Measurements from ENCODE around the gene SETD2.

Gene SETD2

DNA sequence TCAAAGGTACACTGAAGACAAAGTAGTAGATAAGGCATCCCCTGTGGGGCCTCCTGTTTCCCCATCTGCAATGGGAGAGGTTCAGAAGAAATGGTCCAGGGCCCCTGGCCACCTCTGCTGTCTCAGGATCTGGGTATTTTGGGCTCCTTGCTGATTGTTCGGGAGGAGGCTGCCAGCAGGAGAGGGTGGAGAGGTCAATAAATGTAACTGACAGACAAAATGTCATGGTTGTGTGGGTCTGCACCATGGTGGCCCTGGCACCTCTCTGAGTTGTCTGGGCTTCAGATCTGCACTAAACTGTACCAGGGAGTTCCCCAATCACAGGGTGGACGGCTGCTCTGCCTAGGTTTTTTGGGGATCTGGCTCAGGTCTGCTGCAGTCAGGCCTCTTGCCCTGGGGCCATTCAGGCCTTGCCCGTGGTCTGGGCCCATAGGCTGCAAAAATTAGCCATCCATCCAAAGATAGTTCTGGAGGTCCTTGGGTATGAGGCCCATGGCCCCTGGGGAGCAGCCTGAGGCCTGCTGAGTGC, 177.1 kb downstream of the SETD2 start:
- Histone ChIP-seq H3K36me3 (ENCODE audit: control insufficient read depth, insufficient read depth, low read length) (peaks cover 17% of the 10 kb centered on the region), H3K27me3 (replicated peaks; ENCODE audit: control insufficient read depth, insufficient read depth, low read length) (no peaks in the 10 kb centered on the region), H3K4me3 (replicated peaks; ENCODE audit: low read depth, low read length) (peak overlapping the region; percentile 59; the same call in 1 of the 2 replicates)
- no peak for DNase-seq (ENCODE audit: extremely low read depth, insufficient read length)
- TF ChIP-seq, protein P1, sequence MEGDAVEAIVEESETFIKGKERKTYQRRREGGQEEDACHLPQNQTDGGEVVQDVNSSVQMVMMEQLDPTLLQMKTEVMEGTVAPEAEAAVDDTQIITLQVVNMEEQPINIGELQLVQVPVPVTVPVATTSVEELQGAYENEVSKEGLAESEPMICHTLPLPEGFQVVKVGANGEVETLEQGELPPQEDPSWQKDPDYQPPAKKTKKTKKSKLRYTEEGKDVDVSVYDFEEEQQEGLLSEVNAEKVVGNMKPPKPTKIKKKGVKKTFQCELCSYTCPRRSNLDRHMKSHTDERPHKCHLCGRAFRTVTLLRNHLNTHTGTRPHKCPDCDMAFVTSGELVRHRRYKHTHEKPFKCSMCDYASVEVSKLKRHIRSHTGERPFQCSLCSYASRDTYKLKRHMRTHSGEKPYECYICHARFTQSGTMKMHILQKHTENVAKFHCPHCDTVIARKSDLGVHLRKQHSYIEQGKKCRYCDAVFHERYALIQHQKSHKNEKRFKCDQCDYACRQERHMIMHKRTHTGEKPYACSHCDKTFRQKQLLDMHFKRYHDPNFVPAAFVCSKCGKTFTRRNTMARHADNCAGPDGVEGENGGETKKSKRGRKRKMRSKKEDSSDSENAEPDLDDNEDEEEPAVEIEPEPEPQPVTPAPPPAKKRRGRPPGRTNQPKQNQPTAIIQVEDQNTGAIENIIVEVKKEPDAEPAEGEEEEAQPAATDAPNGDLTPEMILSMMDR (IDR thresholded peaks at IDR 0.05; ENCODE audit: insufficient read depth, low read length, poor library complexity, severe bottlenecking) = no peak

DNA sequence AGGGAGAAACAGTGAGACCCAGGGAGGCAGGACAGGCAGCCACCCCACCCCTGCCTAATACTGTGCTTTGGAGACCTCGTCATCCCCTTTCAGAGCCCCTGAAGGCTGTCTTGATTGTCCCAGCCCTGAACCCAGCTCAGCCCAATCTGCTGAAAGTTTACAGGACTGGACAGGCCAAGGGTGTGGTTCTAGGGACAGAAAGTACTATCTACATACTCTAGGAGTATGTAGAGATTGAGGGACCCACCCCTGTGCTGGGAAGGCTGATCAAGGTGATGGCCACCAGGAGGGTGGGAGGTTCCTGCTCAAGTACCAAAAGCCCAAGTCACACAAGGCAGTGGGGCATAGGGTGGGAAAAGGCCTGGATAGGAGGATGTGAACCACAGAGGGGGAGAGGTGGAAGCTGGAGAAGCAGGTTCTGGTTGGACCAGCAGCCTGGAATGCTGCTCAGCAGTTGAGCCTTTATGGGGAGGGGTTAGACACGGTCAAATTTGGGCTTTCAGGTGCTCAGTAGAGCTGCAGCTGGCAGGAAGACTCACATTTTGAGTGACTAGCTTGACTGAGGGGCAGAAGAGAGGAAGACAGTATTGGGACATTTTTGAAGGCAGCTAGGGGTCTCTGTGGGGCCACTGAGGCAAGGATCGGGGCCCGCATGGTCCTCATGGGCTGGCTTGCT, 177.7 kb downstream of the SETD2 start:
- Histone ChIP-seq H3K27me3 (replicated peaks; ENCODE audit: control insufficient read depth, insufficient read depth, low read length) (no peaks in the 10 kb centered on the region), H3K36me3 (ENCODE audit: control insufficient read depth, insufficient read depth, low read length) (peaks cover 11% of the 10 kb centered on the region), H3K4me3 (replicated peaks; ENCODE audit: low read depth, low read length) (no peak overlapping the region)
- DNase-seq (ENCODE audit: extremely low read depth, insufficient read length) = no peak
- TF ChIP-seq, protein P1 (IDR thresholded peaks at IDR 0.05; ENCODE audit: insufficient read depth, low read length, poor library complexity, severe bottlenecking) = no peak

DNA sequence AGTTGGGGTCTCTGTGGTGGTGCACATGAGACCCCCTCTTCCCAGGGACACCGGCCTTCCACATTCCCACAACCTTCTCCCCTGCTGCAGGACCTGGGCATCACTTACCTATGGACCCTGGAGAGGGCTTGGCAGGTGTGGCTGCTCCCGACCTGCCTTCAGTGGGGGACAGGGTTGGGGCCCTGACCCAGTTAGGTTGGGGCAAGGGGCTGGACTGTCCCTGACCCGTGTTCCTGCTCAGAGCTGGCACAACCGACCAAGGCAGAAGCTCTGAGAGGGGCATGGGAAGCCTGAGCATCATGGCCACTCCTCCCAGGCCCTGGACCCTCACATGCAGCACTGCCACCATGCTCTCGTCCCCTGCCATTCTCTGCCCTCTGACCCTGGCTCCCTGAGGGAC, 178.3 kb downstream of the SETD2 start:
- TF ChIP-seq, protein P1 (IDR thresholded peaks at IDR 0.05; ENCODE audit: insufficient read depth, low read length, poor library complexity, severe bottlenecking) = no peak
- DNase-seq (ENCODE audit: extremely low read depth, insufficient read length) = no peak
- H3K4me3 ChIP-seq (replicated peaks; ENCODE audit: low read depth, low read length) = no peak overlapping the region
- no peaks in the 10 kb centered on the region for H3K27me3 ChIP-seq (replicated peaks; ENCODE audit: control insufficient read depth, insufficient read depth, low read length)
- H3K36me3 ChIP-seq (ENCODE audit: control insufficient read depth, insufficient read depth, low read length) = peaks cover 8% of the 10 kb centered on the region

DNA sequence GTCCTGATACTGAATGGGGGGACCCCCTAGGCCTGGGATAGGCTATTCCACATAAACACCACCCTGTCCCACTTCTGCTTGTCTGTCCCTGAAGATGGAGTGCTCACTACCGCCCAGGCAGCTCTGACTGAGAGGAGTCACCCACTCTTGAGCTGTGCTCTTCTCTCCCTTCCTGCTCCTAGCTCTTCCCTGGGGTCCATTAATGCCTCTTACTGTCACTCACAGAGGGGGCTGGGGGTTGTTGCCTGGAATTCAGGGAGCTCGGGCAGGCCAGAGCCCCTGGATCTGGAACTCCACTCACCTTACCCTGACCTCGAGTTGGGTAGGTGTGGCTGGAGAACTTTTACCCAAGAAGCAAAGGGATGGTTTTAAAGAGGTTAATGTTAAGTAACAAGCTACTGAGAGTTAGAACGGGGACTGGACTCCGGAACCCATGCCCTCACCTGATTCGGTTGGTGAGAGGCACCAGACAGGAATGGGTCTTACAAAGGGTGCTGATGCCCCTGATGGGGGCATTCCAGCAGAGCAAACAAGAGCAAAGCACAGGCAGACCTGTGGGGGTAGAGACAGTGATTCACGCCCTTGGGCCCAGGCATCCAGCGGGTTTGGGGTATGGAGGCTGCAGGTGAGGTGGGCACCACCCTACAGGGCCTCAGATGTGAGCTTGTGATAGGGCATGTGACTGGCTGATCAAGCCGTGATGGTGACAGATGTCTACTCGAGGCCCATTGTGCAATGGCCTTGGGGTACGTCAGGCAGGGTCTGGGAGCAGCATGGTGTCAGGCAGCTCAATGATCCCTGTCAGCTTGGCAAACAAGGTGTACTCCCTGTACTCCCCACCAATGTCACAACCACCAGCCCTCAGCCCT, 179.1 kb downstream of the SETD2 start:
- TF ChIP-seq, protein P1 (IDR thresholded peaks at IDR 0.05; ENCODE audit: insufficient read depth, low read length, poor library complexity, severe bottlenecking) = no peak
- Histone ChIP-seq H3K27me3 (replicated peaks; ENCODE audit: control insufficient read depth, insufficient read depth, low read length) (no peaks in the 10 kb centered on the region), H3K4me3 (replicated peaks; ENCODE audit: low read depth, low read length) (no peak overlapping the region), H3K36me3 (ENCODE audit: control insufficient read depth, insufficient read depth, low read length) (peaks cover 8% of the 10 kb centered on the region)
- DNase-seq (ENCODE audit: extremely low read depth, insufficient read length) = no peak

DNA sequence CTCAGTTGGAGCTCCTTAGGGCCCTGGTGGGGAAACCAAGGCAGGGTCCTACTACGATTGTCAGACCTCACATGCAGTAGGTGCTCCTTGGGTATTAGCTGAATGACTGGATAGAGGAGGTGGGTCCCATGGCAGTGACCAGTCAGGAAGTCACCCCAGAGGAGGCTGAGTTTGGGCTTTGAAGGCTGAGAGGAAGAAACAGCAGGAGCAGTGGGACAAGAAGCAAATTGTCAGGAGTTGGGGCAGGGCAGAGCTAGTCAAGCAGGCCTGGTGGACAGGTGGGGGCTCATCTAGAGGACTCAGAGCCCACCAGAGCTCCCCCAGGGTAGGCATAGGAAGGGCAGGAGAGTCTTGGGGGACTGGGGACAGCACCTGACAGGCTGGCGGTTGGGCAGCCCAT, 181.4 kb downstream of the SETD2 start:
- no peaks in the 10 kb centered on the region for H3K27me3 ChIP-seq (replicated peaks; ENCODE audit: control insufficient read depth, insufficient read depth, low read length)
- DNase-seq (ENCODE audit: extremely low read depth, insufficient read length) = no peak
- peaks cover 5% of the 10 kb centered on the region for H3K36me3 ChIP-seq (ENCODE audit: control insufficient read depth, insufficient read depth, low read length)
- no peak overlapping the region for H3K4me3 ChIP-seq (replicated peaks; ENCODE audit: low read depth, low read length)
- TF ChIP-seq, protein P1 (IDR thresholded peaks at IDR 0.05; ENCODE audit: insufficient read depth, low read length, poor library complexity, severe bottlenecking) = no peak

All from GM06990 (cell line).